ENCODE measurements around the gene USP9Y. TPM values are rescaled to one million over a fixed set of nuclear protein-coding genes. Genes with fewer than 3 reads are reported as not detected.

Gene USP9Y
- total RNA-seq, 4 donors from 2014 or later, result 0.04 to 17.2 (median 5.4) TPM

DNA sequence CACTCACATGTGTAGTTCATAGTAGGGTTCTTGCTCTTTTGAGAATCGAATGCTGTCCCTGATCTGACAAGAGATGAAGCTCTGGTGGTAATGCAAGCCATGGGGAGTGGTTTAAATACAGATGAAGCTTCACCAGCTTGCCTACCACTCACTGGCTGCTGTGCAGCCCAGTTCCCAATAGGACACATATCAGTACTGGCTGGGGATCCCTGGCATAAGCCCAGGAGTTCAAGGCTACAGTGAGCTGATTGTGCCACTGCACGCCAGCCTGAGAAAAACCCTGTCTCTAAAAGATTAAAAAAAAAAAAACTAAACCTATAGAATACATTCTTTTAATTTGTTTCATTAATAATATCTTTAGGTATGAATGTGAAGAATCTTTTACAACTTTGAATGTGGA, 136.5 kb downstream of the USP9Y start:
- WGBS, 2 donors, result 90% methylated on average over 2 of the region's 2 CpGs; no CpG with 5 or more reads in 1 of the 2 donors
- DNase-seq (ENCODE audit: low spot score in 2 of 2), result no peak
- TF ChIP-seq, protein P1, sequence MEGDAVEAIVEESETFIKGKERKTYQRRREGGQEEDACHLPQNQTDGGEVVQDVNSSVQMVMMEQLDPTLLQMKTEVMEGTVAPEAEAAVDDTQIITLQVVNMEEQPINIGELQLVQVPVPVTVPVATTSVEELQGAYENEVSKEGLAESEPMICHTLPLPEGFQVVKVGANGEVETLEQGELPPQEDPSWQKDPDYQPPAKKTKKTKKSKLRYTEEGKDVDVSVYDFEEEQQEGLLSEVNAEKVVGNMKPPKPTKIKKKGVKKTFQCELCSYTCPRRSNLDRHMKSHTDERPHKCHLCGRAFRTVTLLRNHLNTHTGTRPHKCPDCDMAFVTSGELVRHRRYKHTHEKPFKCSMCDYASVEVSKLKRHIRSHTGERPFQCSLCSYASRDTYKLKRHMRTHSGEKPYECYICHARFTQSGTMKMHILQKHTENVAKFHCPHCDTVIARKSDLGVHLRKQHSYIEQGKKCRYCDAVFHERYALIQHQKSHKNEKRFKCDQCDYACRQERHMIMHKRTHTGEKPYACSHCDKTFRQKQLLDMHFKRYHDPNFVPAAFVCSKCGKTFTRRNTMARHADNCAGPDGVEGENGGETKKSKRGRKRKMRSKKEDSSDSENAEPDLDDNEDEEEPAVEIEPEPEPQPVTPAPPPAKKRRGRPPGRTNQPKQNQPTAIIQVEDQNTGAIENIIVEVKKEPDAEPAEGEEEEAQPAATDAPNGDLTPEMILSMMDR (IDR thresholded peaks at IDR 0.05), result no peak
- no peak for TF ChIP-seq POLR2A (IDR thresholded peaks at IDR 0.05)
- intact Hi-C loops (cut with DNase I; ENCODE audit: low total_unique reads), result no loop called here
- H3K4me3 ChIP-seq (ENCODE audit: low read depth, poor library complexity, severe bottlenecking), result no peak overlapping the region

DNA sequence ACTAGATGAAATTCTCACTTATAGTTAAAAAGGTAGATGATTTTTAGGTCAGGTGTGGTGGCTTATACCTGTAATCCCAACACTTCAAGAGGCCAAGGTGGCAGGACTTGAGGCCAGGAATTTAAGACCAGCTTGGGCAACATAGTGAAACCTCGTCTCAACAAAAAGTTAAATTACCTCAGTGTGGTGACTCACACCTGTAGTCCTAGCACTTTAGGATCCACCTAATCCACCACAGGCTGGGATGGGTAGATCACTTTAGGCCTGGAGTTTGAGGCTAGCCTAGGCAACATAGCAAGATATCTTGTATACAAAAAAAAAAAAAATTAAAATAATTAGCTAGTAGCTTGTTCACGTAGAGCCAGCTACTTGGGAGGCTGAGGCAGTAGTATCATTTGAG, 140.3 kb downstream of the USP9Y start:
- intact Hi-C loops (cut with DNase I; ENCODE audit: low total_unique reads), result no loop called here
- 84% methylated on average over 2 of the region's 2 CpGs; no CpG with 5 or more reads in 1 of the 2 donors for WGBS, 2 donors
- no peak for TF ChIP-seq POLR2A (IDR thresholded peaks at IDR 0.05)
- TF ChIP-seq, protein P1 (IDR thresholded peaks at IDR 0.05), result no peak

DNA sequence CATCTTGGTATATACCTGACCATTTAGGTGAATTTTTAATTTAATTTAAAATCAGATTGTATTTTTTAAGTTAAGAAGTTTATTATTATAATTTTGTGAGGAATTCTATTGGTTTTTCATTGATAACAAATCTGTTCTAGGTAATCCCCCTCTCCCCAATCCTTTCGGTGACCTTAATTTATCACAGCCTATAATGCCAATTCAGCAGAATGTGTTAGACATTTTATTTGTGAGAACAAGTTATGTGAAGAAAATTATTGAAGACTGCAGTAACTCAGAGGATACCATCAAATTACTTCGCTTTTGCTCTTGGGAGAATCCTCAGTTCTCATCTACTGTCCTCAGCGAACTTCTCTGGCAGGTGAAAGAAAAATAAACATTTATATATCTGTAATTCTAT, 145.8 kb downstream of the USP9Y start:
- DNase-seq (ENCODE audit: low spot score in 2 of 2), result no peak
- WGBS, 2 donors, result 92% methylated on average over 3 of the region's 3 CpGs; no CpG with 5 or more reads in 1 of the 2 donors
- H3K4me3 ChIP-seq (ENCODE audit: low read depth, poor library complexity, severe bottlenecking), result no peak overlapping the region
- intact Hi-C loops (cut with DNase I; ENCODE audit: low total_unique reads), result no loop called here
- no peak for TF ChIP-seq POLR2A (IDR thresholded peaks at IDR 0.05)
- TF ChIP-seq, protein P1 (IDR thresholded peaks at IDR 0.05), result no peak

More for the DNA sequence above, 140.3 kb downstream of the USP9Y start:
- no peak for DNase-seq (ENCODE audit: low spot score in 2 of 2)
- no peak overlapping the region for H3K4me3 ChIP-seq (ENCODE audit: low read depth, poor library complexity, severe bottlenecking)

DNA sequence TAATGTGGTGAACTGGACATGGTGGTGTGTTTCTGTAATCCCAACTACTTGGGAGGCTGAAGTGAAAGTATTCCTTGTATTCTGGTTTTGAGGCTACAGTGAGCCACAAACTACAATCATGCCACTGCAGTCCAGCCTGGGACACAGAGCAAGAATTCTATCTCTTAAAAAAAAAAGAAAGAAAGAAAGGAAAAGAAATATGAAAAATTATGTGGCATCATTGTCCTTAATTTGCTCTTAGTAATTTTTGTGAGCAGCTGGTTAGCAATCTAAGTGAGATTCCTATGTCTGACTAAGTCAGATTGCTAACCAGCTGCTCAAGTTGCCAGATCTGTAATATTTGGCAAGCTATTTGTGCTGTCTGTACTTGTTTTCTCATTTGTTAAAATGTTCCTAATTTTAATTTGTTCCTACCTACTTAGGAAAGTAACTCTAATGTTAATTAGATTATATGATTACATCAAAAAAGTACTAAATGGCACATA, 154.8 kb downstream of the USP9Y start:
- intact Hi-C loops (cut with DNase I; ENCODE audit: low total_unique reads), result no loop called here
- no peak for DNase-seq (ENCODE audit: low spot score in 2 of 2)
- H3K4me3 ChIP-seq (ENCODE audit: low read depth, poor library complexity, severe bottlenecking), result no peak overlapping the region
- TF ChIP-seq, protein P1 (IDR thresholded peaks at IDR 0.05), result no peak
- TF ChIP-seq POLR2A (IDR thresholded peaks at IDR 0.05), result no peak

DNA sequence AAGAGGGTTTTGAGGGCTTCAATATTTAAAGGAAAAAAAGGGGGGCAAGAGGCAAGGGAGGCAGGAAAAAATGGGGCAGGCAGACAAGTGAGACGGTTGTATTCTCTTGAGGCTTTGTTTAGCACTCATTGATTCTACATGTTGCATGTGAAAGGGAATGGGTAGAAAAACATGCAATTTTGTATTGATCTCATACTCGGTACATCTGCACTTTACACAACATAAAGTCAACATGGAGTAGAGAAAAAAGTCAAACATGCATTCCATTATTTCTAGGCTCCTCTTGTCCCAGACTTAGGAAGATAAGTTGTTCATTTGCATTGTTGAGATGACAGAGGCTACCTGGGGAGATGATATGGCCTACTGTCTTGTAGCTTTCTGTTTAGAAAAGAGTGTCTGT, 166.9 kb downstream of the USP9Y start:
- no peak for DNase-seq (ENCODE audit: low spot score in 2 of 2)
- WGBS, 2 donors, result 90% methylated on average over 2 of the region's 2 CpGs; no CpG with 5 or more reads in 1 of the 2 donors
- H3K4me3 ChIP-seq (ENCODE audit: low read depth, poor library complexity, severe bottlenecking), result no peak overlapping the region
- intact Hi-C loops (cut with DNase I; ENCODE audit: low total_unique reads), result no loop called here
- TF ChIP-seq, protein P1 (IDR thresholded peaks at IDR 0.05), result no peak
- TF ChIP-seq POLR2A (IDR thresholded peaks at IDR 0.05), result no peak

DNA sequence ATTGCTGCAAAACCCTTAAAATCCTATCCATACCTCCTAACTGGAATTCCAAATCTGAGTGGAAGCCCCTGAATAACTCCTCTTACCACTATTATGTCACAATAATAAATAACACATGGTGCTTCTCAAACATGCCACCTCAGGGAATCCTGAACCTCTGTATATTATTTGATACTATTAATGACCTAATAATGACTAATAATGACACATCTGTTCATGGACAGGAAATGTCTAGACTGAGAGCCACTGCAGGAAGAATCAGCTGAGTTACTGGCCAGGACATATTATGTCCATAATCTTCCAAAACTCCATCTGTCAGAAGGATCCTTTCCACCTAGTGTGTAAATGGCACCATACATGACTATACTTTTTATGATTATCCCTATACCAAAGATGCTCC, 195.9 kb downstream of the USP9Y start:
- intact Hi-C loops (cut with DNase I; ENCODE audit: low total_unique reads), result no loop called here
- H3K4me3 ChIP-seq (ENCODE audit: low read depth, poor library complexity, severe bottlenecking), result no peak overlapping the region

More for the DNA sequence above, 195.9 kb downstream of the USP9Y start:
- DNase-seq (ENCODE audit: low spot score in 2 of 2), result no peak
- no peak for TF ChIP-seq POLR2A (IDR thresholded peaks at IDR 0.05)
- TF ChIP-seq, protein P1 (IDR thresholded peaks at IDR 0.05), result no peak

Data from lower leg skin (tissue), 4 donors.